GM21423 (cell line): ENCODE measurements around the gene STON1.
"Not testable (repeated sequence)": the region's sequence is repeated elsewhere in the genome, so short reads cannot be mapped to it uniquely, and the experiment has no call there.

Source experiments
- ATAC-seq: cut with Tn5 transposase; IDR thresholded peaks from one replicate; pipeline ENCODE4 v1.9.1; 2021; ENCODE audit warnings: mild to moderate bottlenecking, moderate library complexity; ENCODE audit not compliant: unreplicated experiment

The STON1 gene

GRCh38 chr2:48568547-48568946 is 38.6 kb downstream of the STON1 start:
- ATAC-seq = no peak

DNA sequence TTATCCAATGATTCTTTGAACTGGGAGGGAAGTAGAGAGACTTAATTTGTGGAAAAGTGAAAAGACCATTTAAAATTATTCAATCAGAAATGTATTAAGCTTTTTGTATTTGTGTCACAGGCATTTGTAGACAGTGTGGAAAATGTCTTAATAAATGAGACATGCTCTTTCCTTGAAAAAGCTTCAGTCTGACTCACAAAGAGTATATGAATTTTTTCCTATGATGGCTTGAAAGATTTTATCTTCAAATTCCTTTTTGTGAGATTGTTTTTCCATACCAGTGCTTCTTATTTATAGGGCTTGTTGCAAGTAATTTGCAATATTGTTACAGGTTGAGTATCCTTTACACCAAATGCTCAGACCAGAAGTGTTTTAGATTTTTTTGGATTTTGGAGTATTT is 39.5 kb downstream of the STON1 start:
- ATAC-seq = no peak

DNA sequence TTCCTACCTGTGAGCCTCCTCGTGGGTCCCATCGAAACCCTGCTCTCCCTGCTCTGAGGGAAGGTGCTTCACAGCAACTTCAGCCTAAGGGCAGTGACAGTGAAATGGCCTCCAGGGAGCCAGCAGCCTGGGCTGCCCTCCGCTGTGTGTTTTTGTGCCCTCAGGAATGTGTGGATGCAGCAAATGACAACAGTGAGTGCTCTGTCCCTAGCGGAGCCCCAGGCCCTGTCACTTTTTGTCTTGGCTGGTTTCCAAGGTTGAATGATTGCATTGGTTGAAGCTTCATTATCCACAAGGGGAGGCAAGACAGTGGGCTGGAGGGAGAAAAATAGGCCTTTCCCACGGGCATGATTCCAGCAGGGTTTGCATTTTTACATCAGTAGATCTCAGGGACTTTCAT is 42.9 kb downstream of the STON1 start:
- no peak for ATAC-seq

DNA sequence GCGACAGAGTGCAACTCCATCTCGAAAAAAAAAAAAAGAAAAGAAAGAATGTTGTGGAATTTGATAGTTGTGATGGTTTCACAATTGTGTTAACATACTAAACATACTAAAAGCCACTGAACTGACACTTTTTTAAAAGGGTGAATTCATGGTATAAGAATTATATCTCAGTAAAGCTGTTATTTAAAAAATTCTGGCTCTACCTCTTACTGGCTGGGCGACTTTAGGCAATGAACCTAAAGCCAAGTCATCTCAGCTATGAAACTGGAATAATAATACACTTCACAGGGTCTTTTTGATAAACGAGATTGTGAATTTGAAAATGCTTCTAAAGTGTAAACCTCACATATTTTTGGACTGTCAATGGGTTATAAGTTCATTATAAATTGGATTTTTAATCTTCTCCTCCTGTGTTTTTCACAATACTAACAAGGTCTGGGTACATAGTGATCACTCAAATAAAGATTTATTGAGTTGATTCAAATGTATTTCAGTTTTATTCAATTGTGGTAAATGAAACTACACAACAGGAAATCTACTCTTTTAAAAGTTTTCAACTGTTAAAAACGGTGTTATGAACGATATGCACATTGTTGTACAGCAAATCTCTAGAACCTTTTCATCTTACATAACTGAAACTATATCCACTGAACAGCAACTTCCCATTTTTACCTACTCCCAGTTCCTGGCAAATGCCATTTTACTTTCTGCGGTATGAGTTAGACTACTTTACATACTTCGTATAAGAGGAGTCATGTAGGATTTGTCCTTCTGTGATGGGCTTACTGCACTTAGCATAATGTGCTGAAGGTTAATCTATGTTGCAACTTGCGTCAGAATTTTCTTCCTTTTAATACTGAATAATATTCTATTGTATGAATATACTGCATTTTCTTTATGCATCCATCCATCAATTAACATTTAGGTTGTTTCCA is 44.7 kb downstream of the STON1 start:
- ATAC-seq = no peak

DNA sequence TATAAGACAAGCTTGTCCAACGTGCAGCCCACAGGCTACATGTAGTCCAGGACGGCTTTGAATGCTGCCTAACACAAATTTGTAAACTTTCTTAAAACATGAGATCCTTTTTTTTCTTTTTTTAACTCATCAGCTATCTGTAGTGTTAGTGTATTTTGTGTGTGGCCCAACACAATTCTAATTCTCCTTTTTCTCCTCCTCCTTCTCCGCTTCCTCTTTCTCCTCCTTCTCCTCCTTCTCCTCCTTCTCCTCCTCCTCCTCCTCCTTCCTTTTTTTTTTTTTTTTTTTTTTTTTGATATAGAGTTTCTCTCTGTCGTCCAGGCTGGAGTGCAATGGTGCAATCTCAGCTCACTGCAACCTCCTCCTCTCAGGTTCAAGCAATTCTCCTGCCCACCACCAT is 48.4 kb downstream of the STON1 start:
- no peak for ATAC-seq

- ATAC-seq = no peak
Observed at GRCh38 chr2:48583961-48584360, 54.0 kb downstream of the STON1 start.

GRCh38 chr2:48584551-48584950 is 54.6 kb downstream of the STON1 start:
- no peak for ATAC-seq

- ATAC-seq = no peak
Observed at GRCh38 chr2:48586433-48586832, 56.5 kb downstream of the STON1 start.

GRCh38 chr2:48587560-48587959 is 57.6 kb downstream of the STON1 start:
- no peak for ATAC-seq

DNA sequence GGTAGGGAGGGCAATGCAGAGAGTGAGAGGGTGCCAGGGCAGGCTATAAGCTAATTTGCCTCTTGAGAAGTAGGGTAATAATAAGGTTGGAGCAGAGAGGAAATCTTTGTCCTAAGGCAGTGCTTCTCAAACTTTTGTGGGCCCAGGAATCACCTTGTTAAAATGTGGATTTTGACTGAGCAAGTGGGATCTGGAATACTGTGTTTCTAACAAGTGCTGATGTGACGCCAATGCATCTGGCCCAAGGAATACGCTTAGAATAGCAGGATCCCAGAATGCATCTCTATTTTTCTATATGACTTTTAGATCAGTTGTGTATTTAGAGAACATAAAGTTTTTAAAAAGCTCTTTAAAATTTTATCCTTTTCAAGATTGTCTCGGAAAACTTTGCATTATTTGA is 58.0 kb downstream of the STON1 start:
- no peak for ATAC-seq

GRCh38 chr2:48588745-48589144 is 58.8 kb downstream of the STON1 start:
- no peak for ATAC-seq

DNA sequence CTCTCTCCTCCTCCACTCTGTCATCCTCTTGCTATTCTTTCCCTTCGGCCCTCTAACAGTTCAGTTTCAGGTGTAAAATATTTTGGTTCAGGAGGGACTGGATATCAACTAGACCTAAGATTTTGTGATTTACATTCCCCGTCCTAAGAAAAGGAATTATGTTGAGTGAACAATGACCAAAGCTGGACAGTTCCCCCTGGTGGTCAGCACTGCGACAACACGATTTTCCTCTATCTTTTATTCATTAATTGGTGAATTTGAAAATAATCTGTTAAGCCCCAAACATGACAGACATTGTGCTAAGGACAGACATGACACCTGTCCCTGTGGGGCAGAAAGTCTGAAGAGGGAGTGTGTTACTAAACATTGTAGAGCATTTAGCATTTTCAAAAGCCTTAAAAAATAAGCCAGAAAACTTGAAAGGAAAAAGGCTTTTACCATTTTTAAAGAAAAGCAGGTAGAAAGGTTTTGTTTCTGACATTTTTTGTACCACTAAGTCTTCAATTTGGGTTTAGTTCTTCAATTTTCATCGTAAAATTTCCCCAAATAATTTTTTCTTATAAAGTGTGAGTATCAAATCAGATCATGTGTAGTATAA is 59.3 kb downstream of the STON1 start:
- ATAC-seq = no peak

DNA sequence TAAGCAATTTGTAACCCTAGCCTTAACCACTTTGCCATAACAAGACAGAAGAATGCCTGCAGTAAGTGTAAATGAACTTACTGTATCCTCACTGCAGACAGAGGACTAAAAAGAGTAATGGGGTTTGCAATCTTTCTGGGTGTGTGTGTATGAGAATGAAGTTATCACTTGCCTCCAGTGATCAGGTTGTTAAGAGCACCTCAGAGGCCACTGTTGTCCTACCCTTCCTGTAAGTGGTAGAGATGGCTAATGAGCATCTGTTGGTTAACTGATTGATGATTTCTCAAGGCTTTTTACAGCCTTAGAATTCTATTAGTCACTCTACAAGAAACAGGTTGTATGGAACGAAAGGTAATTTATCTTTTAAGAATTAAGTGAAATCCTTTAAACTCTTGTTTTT is 60.1 kb downstream of the STON1 start:
- no peak for ATAC-seq

GRCh38 chr2:48592067-48592466 is 62.1 kb downstream of the STON1 start:
- no peak for ATAC-seq

DNA sequence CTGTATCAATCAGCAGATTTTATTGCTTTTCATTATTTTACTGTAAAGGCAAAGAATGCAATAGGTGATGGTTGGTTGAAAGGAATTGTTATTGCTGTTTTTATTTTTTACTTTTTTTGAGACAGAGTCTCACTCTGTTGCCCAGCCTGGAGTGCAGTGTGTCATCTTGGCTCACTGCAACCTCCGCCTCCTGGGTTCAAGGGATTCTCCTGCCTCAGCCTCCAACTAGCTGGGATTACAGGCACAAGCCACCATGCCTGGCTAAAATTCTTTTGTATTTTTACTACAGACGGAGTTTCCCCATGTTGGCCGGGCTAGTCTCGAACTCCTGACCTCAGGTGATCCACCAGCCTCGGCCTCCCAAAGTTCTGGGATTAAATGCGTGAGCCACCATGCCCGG is 66.8 kb downstream of the STON1 start:
- not testable (repeated sequence) for ATAC-seq

DNA sequence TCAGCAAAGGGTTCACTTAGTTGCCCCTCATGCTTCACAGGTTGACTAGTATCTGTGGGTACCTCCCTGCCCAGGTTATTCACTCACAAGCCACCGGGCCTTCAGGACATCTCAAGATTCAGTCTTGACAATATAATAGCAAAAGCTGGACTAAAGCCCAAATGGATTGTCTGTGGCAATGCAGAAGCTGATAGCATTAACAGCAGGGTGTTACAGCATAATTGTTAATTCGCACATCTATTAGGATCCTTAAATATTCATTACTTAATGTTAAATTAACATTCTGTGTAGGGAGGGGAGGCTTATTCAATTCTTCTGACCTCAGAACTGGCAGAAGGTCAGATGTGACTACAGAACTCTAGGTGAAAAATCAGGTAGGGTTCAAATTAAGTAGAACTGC is 67.5 kb downstream of the STON1 start:
- no peak for ATAC-seq

DNA sequence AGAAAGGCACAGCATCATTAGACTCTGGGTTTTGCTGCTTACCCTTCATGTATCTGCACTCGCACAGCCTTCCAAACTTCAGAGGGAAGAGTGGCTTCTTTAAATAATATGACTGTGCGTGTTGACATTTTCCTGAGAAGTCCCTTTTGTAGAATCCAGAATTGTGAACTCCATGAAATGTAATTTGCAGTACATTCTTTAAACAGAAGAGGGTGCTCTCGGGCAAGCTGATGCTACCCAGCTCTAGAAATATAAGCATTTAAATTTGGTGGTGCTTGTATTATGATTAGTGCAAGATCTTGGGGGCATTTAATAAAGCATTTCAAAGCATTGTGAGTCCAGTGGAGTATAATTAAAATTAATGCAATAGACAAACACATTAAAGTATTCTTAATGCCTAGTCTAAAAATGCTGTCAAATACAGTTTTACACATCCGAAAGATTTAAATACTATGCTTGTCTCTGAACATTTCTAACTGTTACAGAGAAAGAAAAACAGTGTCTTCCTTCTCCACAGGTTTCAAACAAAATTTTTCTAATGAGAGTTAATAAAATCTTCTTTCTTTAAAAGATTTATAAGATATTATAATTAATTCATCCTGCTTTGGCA is 70.4 kb downstream of the STON1 start:
- ATAC-seq = no peak

DNA sequence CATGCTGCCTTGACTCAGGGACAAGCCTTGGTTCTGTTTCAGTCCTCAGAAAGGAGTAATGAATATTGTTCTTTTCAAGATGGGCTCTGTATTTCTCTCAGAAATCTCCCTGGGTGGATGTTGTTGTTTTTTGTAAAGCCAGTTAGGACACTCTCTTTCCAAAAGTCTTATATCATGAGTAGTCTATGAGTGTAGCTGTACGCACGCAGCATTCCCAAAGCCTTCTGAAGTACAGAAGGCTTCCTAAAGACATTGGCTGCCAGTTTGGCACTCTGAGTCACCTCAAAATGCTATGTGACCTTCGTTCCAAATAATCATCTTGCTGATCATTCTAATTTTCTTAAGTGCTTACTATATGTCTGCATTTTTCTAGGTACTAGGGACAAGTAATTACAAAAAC is 71.0 kb downstream of the STON1 start:
- ATAC-seq = no peak

- peak; percentile 58 for ATAC-seq
Observed at GRCh38 chr2:48601349-48601748, 71.4 kb downstream of the STON1 start.

DNA sequence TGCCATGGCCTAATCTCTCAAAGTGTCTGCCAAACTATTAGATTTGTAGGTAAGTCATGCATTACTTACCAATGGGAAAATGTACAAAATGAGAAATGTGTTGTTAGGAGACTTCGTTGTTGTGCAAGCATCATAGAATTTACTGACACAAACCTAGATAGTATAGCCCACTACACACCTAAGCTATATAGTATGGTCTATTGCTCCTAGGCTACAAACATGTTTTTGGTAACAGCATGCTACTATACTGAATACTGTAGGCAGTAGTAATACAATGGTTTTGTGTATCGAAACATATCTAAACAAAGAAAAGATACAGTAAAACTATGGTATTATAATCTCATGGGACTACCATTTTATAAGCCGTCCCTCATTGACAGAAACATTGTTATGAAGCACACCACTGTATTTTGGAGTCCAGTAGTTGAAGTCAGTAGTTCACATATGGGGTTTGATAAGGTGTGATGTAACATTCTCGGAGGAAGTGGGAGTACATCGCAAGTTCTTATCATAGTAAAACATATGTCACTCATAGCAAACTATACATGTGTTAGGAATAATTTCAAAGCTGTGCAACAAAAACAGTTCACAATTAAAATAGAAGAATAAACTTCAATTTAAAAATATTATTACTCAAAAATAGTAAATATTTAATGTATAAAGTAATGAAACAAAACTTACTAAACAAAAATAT is 75.7 kb downstream of the STON1 start:
- ATAC-seq = no peak

- no peak for ATAC-seq
Observed at GRCh38 chr2:48607307-48608014, 77.5 kb downstream of the STON1 start.
